ENCODE data around the gene MMEL1. TPM values are rescaled to one million over a fixed set of nuclear protein-coding genes. Genes with fewer than 3 reads are reported as not detected.

Gene MMEL1
- total and polyA plus RNA-seq, 2 of the 13 experiments (the other 11 are each of a cell fraction or from before 2014, with no cell fraction given) = 0.48 TPM; not detected in 1

DNA sequence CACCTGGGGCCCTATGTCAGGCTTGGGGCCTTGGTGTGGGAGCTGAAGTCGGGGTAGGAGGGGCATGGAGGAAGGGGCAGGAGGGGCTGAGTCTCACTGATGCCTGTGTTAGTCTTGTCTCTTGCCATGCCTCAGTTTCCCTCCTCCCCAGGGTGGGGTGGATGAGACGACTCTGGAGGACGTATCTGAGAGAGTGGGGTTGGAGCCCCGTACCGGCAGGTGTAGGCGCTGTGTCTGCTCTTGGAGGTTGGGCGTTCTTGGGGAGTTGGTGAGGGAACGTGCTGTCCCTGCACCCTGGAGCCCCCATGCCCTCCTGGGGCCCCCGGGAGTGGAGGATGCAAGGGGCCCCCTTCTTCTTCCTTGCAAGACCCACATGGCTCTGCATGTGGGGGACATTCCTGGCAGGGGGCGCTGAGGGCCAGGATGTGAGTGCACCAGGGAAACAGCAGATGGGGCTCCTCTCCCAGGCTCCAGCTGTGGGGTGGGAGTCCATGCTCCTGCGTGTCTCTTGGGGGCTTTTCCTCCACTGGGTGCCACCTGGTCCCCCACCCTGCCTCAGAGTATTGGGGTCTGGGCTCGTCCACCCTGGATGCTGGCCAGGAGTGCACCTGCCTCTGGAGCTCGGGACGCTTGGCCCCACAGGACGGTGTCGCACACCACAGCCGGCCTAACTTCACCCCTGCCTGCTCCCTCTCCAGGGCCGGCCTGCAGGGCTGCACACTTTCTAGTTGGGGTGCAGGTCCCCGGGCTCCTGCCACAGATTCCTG lies 78.0 kb downstream of the MMEL1 start (continued):
- TF ChIP-seq PRDM15 (CRISPR knock-in tag; IDR thresholded peaks at IDR 0.05) (no peak), ZSCAN25 (CRISPR knock-in tag; IDR thresholded peaks at IDR 0.05) (peak; percentile 97), ZNF724P (CRISPR knock-in tag; IDR thresholded peaks at IDR 0.05; ENCODE audit: borderline replicate concordance) (0 out of 2 replicates have a peak, but pooled peaks have one; percentile 22), AHR (CRISPR knock-in tag; IDR thresholded peaks at IDR 0.05) (0 out of 2 replicates have a peak, but pooled peaks have one; percentile 12), MYC (CRISPR knock-in tag; IDR thresholded peaks at IDR 0.05; ENCODE audit: borderline replicate concordance) (peak; percentile 26; the same call in 1 of the 2 replicates), YY1 (IDR thresholded peaks at IDR 0.05; ENCODE audit: insufficient read depth, insufficient replicate concordance, low read depth, low read length) (peak; percentile 13), TFAP4 (IDR thresholded peaks at IDR 0.05; ENCODE audit: borderline replicate concordance, low read depth) (peak; percentile 16; the same call in 1 of the 2 replicates), CTCF (CRISPR knock-in tag; IDR thresholded peaks at IDR 0.05) (peak; percentile 91), MAX (IDR thresholded peaks at IDR 0.05) (peak; percentile 19; the same call in 1 of the 2 replicates), MTA1 (CRISPR knock-in tag; IDR thresholded peaks at IDR 0.05; ENCODE audit: borderline replicate concordance) (peak; percentile 37; the same call in 1 of the 2 replicates), ZBTB7B (CRISPR knock-in tag; IDR thresholded peaks at IDR 0.05) (peak; percentile 74), STAG1 (CRISPR knock-in tag; IDR thresholded peaks at IDR 0.05) (peak; percentile 89), ZNF354B (CRISPR knock-in tag; IDR thresholded peaks at IDR 0.05) (0 out of 2 replicates have a peak, but pooled peaks have one; percentile 27)
- TF ChIP-seq, protein P1, sequence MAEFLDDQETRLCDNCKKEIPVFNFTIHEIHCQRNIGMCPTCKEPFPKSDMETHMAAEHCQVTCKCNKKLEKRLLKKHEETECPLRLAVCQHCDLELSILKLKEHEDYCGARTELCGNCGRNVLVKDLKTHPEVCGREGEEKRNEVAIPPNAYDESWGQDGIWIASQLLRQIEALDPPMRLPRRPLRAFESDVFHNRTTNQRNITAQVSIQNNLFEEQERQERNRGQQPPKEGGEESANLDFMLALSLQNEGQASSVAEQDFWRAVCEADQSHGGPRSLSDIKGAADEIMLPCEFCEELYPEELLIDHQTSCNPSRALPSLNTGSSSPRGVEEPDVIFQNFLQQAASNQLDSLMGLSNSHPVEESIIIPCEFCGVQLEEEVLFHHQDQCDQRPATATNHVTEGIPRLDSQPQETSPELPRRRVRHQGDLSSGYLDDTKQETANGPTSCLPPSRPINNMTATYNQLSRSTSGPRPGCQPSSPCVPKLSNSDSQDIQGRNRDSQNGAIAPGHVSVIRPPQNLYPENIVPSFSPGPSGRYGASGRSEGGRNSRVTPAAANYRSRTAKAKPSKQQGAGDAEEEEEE (CRISPR knock-in tag; IDR thresholded peaks at IDR 0.05; ENCODE audit: borderline replicate concordance) = 0 out of 2 replicates have a peak, but pooled peaks have one; percentile 10
- TF ChIP-seq, protein P2, sequence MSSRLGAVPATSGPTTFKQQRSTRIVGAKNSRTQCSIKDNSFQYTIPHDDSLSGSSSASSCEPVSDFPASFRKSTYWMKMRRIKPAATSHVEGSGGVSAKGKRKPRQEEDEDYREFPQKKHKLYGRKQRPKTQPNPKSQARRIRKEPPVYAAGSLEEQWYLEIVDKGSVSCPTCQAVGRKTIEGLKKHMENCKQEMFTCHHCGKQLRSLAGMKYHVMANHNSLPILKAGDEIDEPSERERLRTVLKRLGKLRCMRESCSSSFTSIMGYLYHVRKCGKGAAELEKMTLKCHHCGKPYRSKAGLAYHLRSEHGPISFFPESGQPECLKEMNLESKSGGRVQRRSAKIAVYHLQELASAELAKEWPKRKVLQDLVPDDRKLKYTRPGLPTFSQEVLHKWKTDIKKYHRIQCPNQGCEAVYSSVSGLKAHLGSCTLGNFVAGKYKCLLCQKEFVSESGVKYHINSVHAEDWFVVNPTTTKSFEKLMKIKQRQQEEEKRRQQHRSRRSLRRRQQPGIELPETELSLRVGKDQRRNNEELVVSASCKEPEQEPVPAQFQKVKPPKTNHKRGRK (CRISPR knock-in tag; IDR thresholded peaks at IDR 0.05) = no peak

Measured in HepG2 (cell line).